ENCODE measurements around the gene PRCP. TPM values are rescaled to one million over a fixed set of nuclear protein-coding genes. Genes with fewer than 3 reads are reported as not detected.

Gene PRCP
- polyA plus RNA-seq, 1 of the 3 experiments (the other 2 are of a cell fraction): 65.0 TPM

GRCh38 chr11:82906236-82906635 is 6.0 kb upstream of the PRCP start:
- ChIA-PET POLR2A (no interaction called here), CTCF (interaction anchor here (0.7 to 1.7 kb wide), 7 partner anchors 19 to 344 kb away, joined by 4 to 12 read pairs (median 4); no protein-coding TSS in a partner anchor)
- 71% methylated on average over 1 of the region's 1 CpG for WGBS (ENCODE audit: low lambda C conversion rate)
- Histone ChIP-seq H3K36me3 (replicated peaks in 1 of 2; ENCODE audit: control insufficient read depth in 1 of 2, insufficient read depth in 2 of 2, low read length in 1 of 2) (peaks cover 0 to 3% of the 10 kb centered on the region in 2 experiments), H3K9me3 (no peaks in the 10 kb centered on the region), H3K27ac (ENCODE audit: low read depth in 2 of 2, low read length in 1 of 2) (peak overlapping the region in 1 of 2 experiments; percentile 33; a peak in 1 of 4 replicates), H3K4me2 (peak overlapping the region; percentile 69), H3K4me1 (ENCODE audit: control insufficient read depth in 1 of 2, insufficient read depth in 2 of 2, low read depth in 1 of 2, low read length in 1 of 2) (peaks cover 4 to 13% of the 10 kb centered on the region in 2 experiments), H3K79me2 (ENCODE audit: insufficient read depth) (peaks cover 41% of the 10 kb centered on the region; the same call in 1 of the 2 replicates), H3K4me3 (ENCODE audit: low read depth in 2 of 2, low read length in 1 of 2) (peak overlapping the region in 1 of 2 experiments; percentile 36; a peak in 1 of 4 replicates), H3F3A (replicated peaks; ENCODE audit: insufficient read depth) (no peaks in the 10 kb centered on the region), H2AFZ (ENCODE audit: low read depth) (peak overlapping the region; percentile 72; the same call in 1 of the 2 replicates), H3K9me2 (no peaks in the 10 kb centered on the region), H4K20me1 (ENCODE audit: insufficient read depth) (no peaks in the 10 kb centered on the region), H3K27me3 (ENCODE audit: insufficient read depth) (no peaks in the 10 kb centered on the region), H3K9ac (peak overlapping the region; percentile 18; the same call in 1 of the 2 replicates)
- TF ChIP-seq EP300 (IDR thresholded peaks at IDR 0.05; ENCODE audit: borderline replicate concordance in 1 of 2, low read depth in 1 of 2, low read length in 1 of 2) (no peak), RXRA (IDR thresholded peaks at IDR 0.05; ENCODE audit: borderline replicate concordance, low read depth) (no peak), RAD21 (IDR thresholded peaks at IDR 0.05; ENCODE audit: low read length) (peak; percentile 71), CTCF (IDR thresholded peaks at IDR 0.05) (peak; percentile 71), CHD2 (IDR thresholded peaks at IDR 0.05; ENCODE audit: low read length, partially characterized antibody) (no peak), SMC3 (IDR thresholded peaks at IDR 0.05; ENCODE audit: low read depth, low read length) (peak; percentile 47), IRF3 (IDR thresholded peaks at IDR 0.05; ENCODE audit: low read depth, low read length) (no peak)
- TF ChIP-seq, protein P1, sequence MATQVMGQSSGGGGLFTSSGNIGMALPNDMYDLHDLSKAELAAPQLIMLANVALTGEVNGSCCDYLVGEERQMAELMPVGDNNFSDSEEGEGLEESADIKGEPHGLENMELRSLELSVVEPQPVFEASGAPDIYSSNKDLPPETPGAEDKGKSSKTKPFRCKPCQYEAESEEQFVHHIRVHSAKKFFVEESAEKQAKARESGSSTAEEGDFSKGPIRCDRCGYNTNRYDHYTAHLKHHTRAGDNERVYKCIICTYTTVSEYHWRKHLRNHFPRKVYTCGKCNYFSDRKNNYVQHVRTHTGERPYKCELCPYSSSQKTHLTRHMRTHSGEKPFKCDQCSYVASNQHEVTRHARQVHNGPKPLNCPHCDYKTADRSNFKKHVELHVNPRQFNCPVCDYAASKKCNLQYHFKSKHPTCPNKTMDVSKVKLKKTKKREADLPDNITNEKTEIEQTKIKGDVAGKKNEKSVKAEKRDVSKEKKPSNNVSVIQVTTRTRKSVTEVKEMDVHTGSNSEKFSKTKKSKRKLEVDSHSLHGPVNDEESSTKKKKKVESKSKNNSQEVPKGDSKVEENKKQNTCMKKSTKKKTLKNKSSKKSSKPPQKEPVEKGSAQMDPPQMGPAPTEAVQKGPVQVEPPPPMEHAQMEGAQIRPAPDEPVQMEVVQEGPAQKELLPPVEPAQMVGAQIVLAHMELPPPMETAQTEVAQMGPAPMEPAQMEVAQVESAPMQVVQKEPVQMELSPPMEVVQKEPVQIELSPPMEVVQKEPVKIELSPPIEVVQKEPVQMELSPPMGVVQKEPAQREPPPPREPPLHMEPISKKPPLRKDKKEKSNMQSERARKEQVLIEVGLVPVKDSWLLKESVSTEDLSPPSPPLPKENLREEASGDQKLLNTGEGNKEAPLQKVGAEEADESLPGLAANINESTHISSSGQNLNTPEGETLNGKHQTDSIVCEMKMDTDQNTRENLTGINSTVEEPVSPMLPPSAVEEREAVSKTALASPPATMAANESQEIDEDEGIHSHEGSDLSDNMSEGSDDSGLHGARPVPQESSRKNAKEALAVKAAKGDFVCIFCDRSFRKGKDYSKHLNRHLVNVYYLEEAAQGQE (IDR thresholded peaks at IDR 0.05; ENCODE audit: low read depth, low read length): no peak
- no peak for DNase-seq

Data from SK-N-SH (cell line).